Upper lobe of right lung (tissue), 1 donor: Measurements from ENCODE around the gene GSTT4. TPM values are rescaled to one million over a fixed set of nuclear protein-coding genes. Genes with fewer than 3 reads are reported as not detected.
"Not testable (repeated sequence)": the region's sequence is repeated elsewhere in the genome, so short reads cannot be mapped to it uniquely, and the experiment has no call there.

Source experiments
- ATAC-seq: fragments of 200-7000 bp; cut with Tn5 transposase; one replicate; pipeline ENCODE4 v1.9.1; 2020; ENCODE audit warnings: mild to moderate bottlenecking, moderate library complexity
- DNase-seq: peaks from one replicate; pipeline ENCODE4 v3.0.0-alpha.2; 2020
- H3K27ac ChIP-seq: fragments of 200-600 bp; one replicate; pipeline ENCODE4 v1.8.0; 2022
- H3K27me3 ChIP-seq: fragments of 200-600 bp; one replicate; pipeline ENCODE4 v1.8.0; 2022; ENCODE audit warnings: mild to moderate bottlenecking
- H3K36me3 ChIP-seq: fragments of 200-600 bp; one replicate; pipeline ENCODE4 v1.8.0; 2022
- H3K4me1 ChIP-seq: fragments of 200-600 bp; one replicate; pipeline ENCODE4 v1.8.0; 2022
- H3K4me3 ChIP-seq: fragments of 200-600 bp; one replicate; pipeline ENCODE4 v1.8.0; 2022; ENCODE audit warnings: mild to moderate bottlenecking
- H3K9me3 ChIP-seq: fragments of 200-600 bp; one replicate; pipeline ENCODE4 v1.8.0; 2022
- CTCF ChIP-seq: fragments of 200-600 bp; IDR thresholded peaks from one replicate; pipeline ENCODE4 v1.8.0; 2022; ENCODE audit warnings: antibody characterized with exemption
- intact Hi-C: fragments of 100-400 bp; cut with DNase I; formaldehyde crosslinking; loops from one replicate; pipeline ENCODE4 v1.11.0; 2022
- total RNA-seq: library from RNA; stranded (reverse); fragmentation: NEBNext Ultra II Directional; extraction: Animal tissue kit (Norgen Biotek cat#: 25700); gene quantifications from one replicate; pipeline ENCODE4 v1.2.1, GENCODE V29; 2021
- donor health status: DM: no; HTN: yes; CAD: no; lungs with severe emphysema.

The GSTT4 gene
- total RNA-seq, 1 donor from 2014 or later = not detected

DNA sequence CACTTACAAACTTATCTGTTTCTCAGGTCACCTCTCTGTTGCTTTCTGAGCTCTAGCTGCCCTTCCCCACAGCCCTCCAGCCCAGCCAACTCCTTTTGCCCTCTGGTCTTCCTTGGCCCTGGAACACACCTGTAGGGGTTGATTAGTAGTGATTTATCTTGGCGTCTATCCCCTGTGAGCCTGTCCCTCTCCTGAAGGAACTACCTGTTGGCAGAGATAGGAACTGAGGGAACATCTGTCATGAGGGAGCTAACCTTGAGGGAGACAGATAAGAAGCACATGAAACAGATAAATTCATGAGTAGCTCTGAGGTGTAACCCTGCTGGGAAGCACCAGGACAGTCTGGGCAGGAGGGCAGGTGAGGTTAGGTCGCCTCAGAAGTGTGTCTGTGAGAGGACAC lies 44.7 kb upstream of the GSTT4 start:
- no peak for TF ChIP-seq CTCF
- DNase-seq (no peak), ATAC-seq (no peak)
- H3K4me1 ChIP-seq = no peaks in the 10 kb centered on the region
- peaks cover 85% of the 10 kb centered on the region for H3K36me3 ChIP-seq
- no peak overlapping the region for H3K27ac ChIP-seq
- H3K9me3 ChIP-seq = no peaks in the 10 kb centered on the region
- H3K27me3 ChIP-seq = no peaks in the 10 kb centered on the region
- H3K4me3 ChIP-seq = no peak overlapping the region
- intact Hi-C loops = no loop called here

GRCh38 chr22:24049211-24049610 lies 44.0 kb upstream of the GSTT4 start:
- Histone ChIP-seq H3K27me3 (no peaks in the 10 kb centered on the region), H3K36me3 (peaks cover 79% of the 10 kb centered on the region)
- no peak for TF ChIP-seq CTCF

DNA sequence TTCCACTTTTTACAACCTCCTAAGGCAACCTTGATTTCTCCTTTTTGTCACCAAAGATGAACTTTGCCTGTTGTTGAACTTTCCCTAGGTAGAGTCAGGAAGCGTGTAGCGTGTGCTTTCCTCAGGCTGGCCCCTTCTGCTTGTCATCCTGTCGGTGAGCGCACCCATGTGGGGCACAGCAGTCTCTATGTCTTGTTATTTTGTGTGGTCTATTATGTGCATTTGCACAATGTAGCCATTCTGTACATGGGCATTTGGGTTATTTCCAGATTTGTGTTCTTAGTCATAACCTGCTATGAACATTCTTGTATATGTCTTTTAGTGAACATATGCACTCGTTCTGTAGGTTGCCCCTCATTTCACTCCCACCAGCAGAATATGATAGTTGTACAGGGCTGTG lies 40.8 kb upstream of the GSTT4 start:
- no peak for DNase-seq
- peaks cover 74% of the 10 kb centered on the region for H3K36me3 ChIP-seq
- ATAC-seq = no peak
- intact Hi-C loops = no loop called here
- no peaks in the 10 kb centered on the region for H3K27me3 ChIP-seq
- no peaks in the 10 kb centered on the region for H3K4me1 ChIP-seq
- TF ChIP-seq CTCF = no peak
- no peaks in the 10 kb centered on the region for H3K9me3 ChIP-seq
- no peak overlapping the region for H3K27ac ChIP-seq
- no peak overlapping the region for H3K4me3 ChIP-seq

More at GRCh38 chr22:24049211-24049610, 44.0 kb upstream of the GSTT4 start:
- intact Hi-C loops = no loop called here
- Histone ChIP-seq H3K4me1 (no peaks in the 10 kb centered on the region), H3K4me3 (no peak overlapping the region), H3K9me3 (no peaks in the 10 kb centered on the region), H3K27ac (no peak overlapping the region)
- no peak for ATAC-seq
- no peak for DNase-seq

DNA sequence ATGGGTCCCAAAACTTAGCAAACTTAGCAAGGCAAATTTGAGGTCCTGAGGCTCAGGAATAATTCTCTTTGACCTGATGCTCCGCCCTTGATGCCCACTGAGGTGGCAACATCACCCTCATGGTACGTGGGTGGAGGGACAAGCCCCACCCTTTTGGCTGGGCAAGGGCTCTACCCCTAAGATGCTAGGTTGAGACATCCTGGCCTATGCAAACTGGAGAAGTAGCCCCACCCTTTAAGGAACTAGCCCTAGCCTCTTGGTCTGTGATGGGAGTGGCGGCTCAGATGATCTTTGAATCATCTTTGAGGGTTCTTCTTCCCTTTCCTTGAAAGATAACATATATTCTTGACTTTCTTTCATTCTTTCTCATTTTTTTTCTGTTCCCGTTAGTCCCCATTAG lies 38.7 kb upstream of the GSTT4 start:
- no peak for TF ChIP-seq CTCF
- Histone ChIP-seq H3K27me3 (no peaks in the 10 kb centered on the region), H3K27ac (no peak overlapping the region), H3K4me3 (no peak overlapping the region), H3K36me3 (peaks cover 64% of the 10 kb centered on the region), H3K9me3 (no peaks in the 10 kb centered on the region), H3K4me1 (no peaks in the 10 kb centered on the region)
- intact Hi-C loops = no loop called here
- DNase-seq = no peak
- ATAC-seq = peak; percentile 90

GRCh38 chr22:24043465-24043864 lies 38.2 kb upstream of the GSTT4 start:
- H3K27me3 ChIP-seq, H3K9me3 ChIP-seq, H3K4me1 ChIP-seq, intact Hi-C loops, DNase-seq, ATAC-seq, H3K27ac ChIP-seq, H3K4me3 ChIP-seq: not testable (repeated sequence)
- H3K36me3 ChIP-seq = peaks cover 63% of the 10 kb centered on the region

DNA sequence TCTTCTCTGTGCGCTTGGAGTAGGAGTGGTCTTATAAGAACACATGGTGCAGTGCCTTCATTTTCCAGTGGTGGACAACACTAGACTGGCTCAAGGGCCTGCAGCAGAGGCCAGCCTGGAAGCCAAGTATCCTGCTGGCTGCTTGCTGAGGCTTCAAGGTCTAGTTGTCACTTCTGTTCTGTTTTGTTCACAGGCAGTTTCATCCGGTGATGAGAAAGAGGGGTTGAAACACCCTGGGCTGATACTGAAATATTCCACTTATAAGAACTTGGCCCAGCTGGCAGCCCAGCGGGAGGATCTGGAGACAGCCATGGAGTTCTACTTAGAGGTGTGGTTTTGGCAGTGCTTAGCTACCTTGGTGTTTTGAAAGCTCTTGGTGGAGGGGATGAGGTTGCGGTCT lies 35.7 kb upstream of the GSTT4 start:
- Histone ChIP-seq H3K4me1 (no peaks in the 10 kb centered on the region), H3K27me3 (no peaks in the 10 kb centered on the region), H3K4me3 (no peak overlapping the region), H3K36me3 (peaks cover 62% of the 10 kb centered on the region), H3K27ac (no peak overlapping the region), H3K9me3 (no peaks in the 10 kb centered on the region)
- ATAC-seq = no peak
- TF ChIP-seq CTCF = no peak
- DNase-seq = no peak
- intact Hi-C loops = no loop called here
